ENCODE data around the gene ATG4D.

DNA sequence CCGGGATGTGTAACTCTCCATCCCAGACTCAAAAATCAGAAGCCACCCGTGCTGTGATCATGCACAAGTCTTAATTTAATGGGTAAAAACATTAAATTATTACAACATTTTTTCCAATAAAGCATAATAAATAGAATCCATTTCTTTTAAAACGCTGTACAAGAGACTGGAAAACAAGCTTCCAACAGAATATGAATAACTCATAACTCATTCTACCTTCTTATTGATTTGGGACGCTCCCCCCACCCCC is 22.6 kb downstream of the ATG4D start:
- TF ChIP-seq ZBTB8A (tag by site-specific recombination; IDR thresholded peaks at IDR 0.05) (no peak), ZNF830 (tag by site-specific recombination; IDR thresholded peaks at IDR 0.05; ENCODE audit: low read depth) (no peak), ZNF776 (tag by site-specific recombination; IDR thresholded peaks at IDR 0.05; ENCODE audit: borderline replicate concordance) (no peak)
